HFFc6 (cell line): ENCODE data around the gene CUL3. TPM values are rescaled to one million over a fixed set of nuclear protein-coding genes. Genes with fewer than 3 reads are reported as not detected.

Source experiments
- DNase-seq: peaks from one replicate; pipeline ENCODE4 v3.0.0-alpha.2; 2018
- H3K27ac Mint-ChIP-seq: 2 replicates; pipeline ENCODE4 v1.8.0; 2020; ENCODE audit warnings: mild to moderate bottlenecking, mixed read lengths
- H3K27me3 Mint-ChIP-seq: 2 replicates; pipeline ENCODE4 v1.8.0; 2021; ENCODE audit warnings: mild to moderate bottlenecking, moderate library complexity, mixed read lengths; ENCODE audit not compliant: insufficient read depth
- H3K36me3 Mint-ChIP-seq: 2 replicates; pipeline ENCODE4 v1.8.0; 2021; ENCODE audit warnings: low read depth, mixed read lengths
- H3K4me1 Mint-ChIP-seq: 2 replicates; pipeline ENCODE4 v1.8.0; 2020; ENCODE audit warnings: low read depth, mixed read lengths
- H3K4me3 Mint-ChIP-seq: 2 replicates; pipeline ENCODE4 v1.8.0; 2020; ENCODE audit warnings: mild to moderate bottlenecking, moderate library complexity, mixed read lengths
- H3K9me3 Mint-ChIP-seq: 2 replicates; pipeline ENCODE4 v1.8.0; 2020; ENCODE audit warnings: mild to moderate bottlenecking, mixed read lengths
- total RNA-seq, 6 experiments: library from RNA; stranded (reverse); fragmentation: NEBNext Ultra II Directional; extraction: Animal tissue kit (Norgen Biotek cat#: 25700); gene quantifications; 2 replicates in 1 of 6; 3 replicates in 5 of 6; pipeline ENCODE4 v1.2.3, GENCODE V29; 2021
- TF ChIP-seq, protein P1 (sequence below): fragments of 200-600 bp; sonication (generic); IDR thresholded peaks from 2 replicates; pipeline ENCODE4 v1.5.0; 2021; ENCODE audit warnings: antibody characterized with exemption, mild to moderate bottlenecking

The CUL3 gene
- total RNA-seq, 6 experiments from 2014 or later: 76.9 to 88.4 (median 83.3) TPM

- TF ChIP-seq, protein P1, sequence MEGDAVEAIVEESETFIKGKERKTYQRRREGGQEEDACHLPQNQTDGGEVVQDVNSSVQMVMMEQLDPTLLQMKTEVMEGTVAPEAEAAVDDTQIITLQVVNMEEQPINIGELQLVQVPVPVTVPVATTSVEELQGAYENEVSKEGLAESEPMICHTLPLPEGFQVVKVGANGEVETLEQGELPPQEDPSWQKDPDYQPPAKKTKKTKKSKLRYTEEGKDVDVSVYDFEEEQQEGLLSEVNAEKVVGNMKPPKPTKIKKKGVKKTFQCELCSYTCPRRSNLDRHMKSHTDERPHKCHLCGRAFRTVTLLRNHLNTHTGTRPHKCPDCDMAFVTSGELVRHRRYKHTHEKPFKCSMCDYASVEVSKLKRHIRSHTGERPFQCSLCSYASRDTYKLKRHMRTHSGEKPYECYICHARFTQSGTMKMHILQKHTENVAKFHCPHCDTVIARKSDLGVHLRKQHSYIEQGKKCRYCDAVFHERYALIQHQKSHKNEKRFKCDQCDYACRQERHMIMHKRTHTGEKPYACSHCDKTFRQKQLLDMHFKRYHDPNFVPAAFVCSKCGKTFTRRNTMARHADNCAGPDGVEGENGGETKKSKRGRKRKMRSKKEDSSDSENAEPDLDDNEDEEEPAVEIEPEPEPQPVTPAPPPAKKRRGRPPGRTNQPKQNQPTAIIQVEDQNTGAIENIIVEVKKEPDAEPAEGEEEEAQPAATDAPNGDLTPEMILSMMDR: no peak
- H3K36me3 Mint-ChIP-seq: no peaks in the 10 kb centered on the region; the same call in 1 of the 2 replicates
Observed at GRCh38 chr2:224469374-224469964, 115.7 kb downstream of the CUL3 start.

GRCh38 chr2:224466304-224466895, 118.8 kb downstream of the CUL3 start:
- no peak overlapping the region for H3K4me3 Mint-ChIP-seq
- no peaks in the 10 kb centered on the region for H3K9me3 Mint-ChIP-seq
- H3K4me1 Mint-ChIP-seq: no peaks in the 10 kb centered on the region
- peaks cover 1% of the 10 kb centered on the region for H3K27me3 Mint-ChIP-seq
- no peak overlapping the region for H3K27ac Mint-ChIP-seq
- H3K36me3 Mint-ChIP-seq: no peaks in the 10 kb centered on the region; the same call in 1 of the 2 replicates
- TF ChIP-seq, protein P1: no peak
- no peak for DNase-seq

More at GRCh38 chr2:224469374-224469964, 115.7 kb downstream of the CUL3 start:
- no peak for DNase-seq
- no peaks in the 10 kb centered on the region for H3K9me3 Mint-ChIP-seq
- no peak overlapping the region for H3K27ac Mint-ChIP-seq
- no peak overlapping the region for H3K4me3 Mint-ChIP-seq
- no peaks in the 10 kb centered on the region; the same call in 1 of the 2 replicates for H3K27me3 Mint-ChIP-seq
- no peaks in the 10 kb centered on the region for H3K4me1 Mint-ChIP-seq

DNA sequence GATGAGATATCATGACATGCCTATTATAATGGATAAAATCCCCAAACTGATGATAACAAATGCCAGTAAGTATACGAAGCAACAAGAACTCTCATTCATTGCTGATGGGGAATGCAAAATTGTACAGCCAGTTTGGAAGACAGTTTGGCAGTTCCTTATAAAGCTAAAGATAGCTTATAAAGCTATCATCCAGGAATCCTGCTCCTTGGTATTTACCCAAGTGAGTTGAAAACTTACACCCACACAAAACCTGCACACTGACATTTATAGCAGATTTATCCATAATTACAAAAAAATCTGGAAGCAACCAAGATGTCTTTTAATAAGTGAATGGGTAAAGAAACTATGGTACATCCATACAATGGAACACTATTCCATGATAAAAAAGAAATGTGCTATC, 123.8 kb downstream of the CUL3 start:
- TF ChIP-seq, protein P1: no peak
- no peaks in the 10 kb centered on the region; the same call in 1 of the 2 replicates for H3K36me3 Mint-ChIP-seq
- DNase-seq: no peak
- no peaks in the 10 kb centered on the region for H3K4me1 Mint-ChIP-seq
- H3K27ac Mint-ChIP-seq: no peak overlapping the region
- peaks cover 6% of the 10 kb centered on the region; the same call in 1 of the 2 replicates for H3K27me3 Mint-ChIP-seq
- H3K9me3 Mint-ChIP-seq: peaks cover 9% of the 10 kb centered on the region; the same call in 1 of the 2 replicates
- no peak overlapping the region for H3K4me3 Mint-ChIP-seq

DNA sequence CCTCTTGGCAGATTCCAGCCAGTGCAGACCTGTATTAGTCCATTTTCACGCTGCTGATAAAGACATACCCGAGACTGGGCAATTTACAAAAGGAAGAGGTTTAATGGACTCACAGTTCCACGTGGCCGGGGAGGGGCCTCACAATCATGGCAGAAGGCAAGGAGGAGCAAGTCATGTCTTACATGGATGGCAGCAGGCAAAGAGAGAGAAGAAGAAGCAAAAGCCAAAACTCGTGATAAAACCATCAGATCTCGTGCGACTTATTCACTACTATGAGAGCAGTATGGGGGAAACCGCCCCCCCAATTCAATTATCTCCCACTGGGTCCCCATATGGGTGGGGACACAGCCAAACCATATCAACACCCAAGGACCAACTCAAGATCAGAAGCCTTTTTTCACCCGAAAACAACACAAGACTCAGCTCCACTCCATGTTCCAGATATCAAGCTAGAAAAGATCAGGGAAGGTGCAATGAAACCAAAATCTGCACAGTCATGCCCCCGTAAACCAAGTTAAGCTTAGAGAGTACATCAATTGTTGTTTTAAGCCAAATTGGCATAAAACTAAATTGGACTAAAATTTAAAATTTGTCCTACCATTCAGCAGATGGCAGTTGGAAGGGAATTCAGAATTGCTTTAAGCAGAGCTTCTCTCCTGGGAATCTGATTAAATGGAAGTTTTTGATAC, 127.6 kb downstream of the CUL3 start:
- Mint-ChIP-seq H3K9me3 (peaks cover 9% of the 10 kb centered on the region; the same call in 1 of the 2 replicates), H3K4me1 (no peaks in the 10 kb centered on the region), H3K27me3 (peaks cover 13% of the 10 kb centered on the region), H3K4me3 (no peak overlapping the region), H3K36me3 (no peaks in the 10 kb centered on the region; the same call in 1 of the 2 replicates), H3K27ac (no peak overlapping the region)
- TF ChIP-seq, protein P1: no peak
- DNase-seq: no peak

GRCh38 chr2:224453892-224454291, 131.3 kb downstream of the CUL3 start:
- TF ChIP-seq, protein P1: no peak
- Mint-ChIP-seq H3K4me1 (no peaks in the 10 kb centered on the region), H3K27ac (no peak overlapping the region), H3K27me3 (peaks cover 15% of the 10 kb centered on the region), H3K36me3 (no peaks in the 10 kb centered on the region; the same call in 1 of the 2 replicates), H3K9me3 (peaks cover 9% of the 10 kb centered on the region; the same call in 1 of the 2 replicates), H3K4me3 (no peak overlapping the region)
- DNase-seq: no peak
